ENCODE results near the gene ALKBH5. TPM values are rescaled to one million over a fixed set of nuclear protein-coding genes. Genes with fewer than 3 reads are reported as not detected.

The ALKBH5 gene
- total RNA-seq, 1 experiment from 2014 or later = 119 TPM

DNA sequence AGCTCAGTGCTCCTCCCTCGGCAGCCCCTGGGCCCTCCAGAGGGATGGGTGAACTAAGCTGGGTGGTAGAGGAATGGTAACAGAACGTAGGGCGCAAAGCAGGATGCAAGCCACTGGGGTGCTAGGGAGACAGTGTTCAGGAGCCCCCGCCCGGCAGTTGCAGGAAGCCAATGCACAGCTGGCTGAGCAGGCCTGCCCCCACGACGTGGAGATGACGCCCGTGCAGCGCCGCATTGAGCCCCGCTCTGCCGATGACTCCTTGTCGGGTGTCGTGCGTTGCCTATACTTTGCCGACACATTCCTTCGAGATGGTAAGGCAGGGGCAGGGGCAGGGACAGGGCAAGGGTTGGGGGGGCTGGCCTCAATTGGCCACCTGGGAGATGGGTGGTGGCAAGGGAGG, 54.7 kb downstream of the ALKBH5 start:
- Histone ChIP-seq H3K36me3 (ENCODE audit: insufficient read depth, low read length, poor library complexity, severe bottlenecking) (peaks cover 12% of the 10 kb centered on the region), H3K4me3 (ENCODE audit: low read depth, low read length, poor library complexity, severe bottlenecking) (no peak overlapping the region), H3K27ac (ENCODE audit: low read depth, low read length, poor library complexity, severe bottlenecking) (no peak overlapping the region), H3K27me3 (replicated peaks; ENCODE audit: insufficient read depth, low read depth, low read length, poor library complexity) (no peaks in the 10 kb centered on the region), H3K4me1 (ENCODE audit: insufficient read depth, low read length, poor library complexity, severe bottlenecking) (no peaks in the 10 kb centered on the region), H3K9me3 (ENCODE audit: low read depth, low read length, poor library complexity, severe bottlenecking) (no peaks in the 10 kb centered on the region)
- CTCF ChIA-PET = no interaction called here
- TF ChIP-seq, protein P1, sequence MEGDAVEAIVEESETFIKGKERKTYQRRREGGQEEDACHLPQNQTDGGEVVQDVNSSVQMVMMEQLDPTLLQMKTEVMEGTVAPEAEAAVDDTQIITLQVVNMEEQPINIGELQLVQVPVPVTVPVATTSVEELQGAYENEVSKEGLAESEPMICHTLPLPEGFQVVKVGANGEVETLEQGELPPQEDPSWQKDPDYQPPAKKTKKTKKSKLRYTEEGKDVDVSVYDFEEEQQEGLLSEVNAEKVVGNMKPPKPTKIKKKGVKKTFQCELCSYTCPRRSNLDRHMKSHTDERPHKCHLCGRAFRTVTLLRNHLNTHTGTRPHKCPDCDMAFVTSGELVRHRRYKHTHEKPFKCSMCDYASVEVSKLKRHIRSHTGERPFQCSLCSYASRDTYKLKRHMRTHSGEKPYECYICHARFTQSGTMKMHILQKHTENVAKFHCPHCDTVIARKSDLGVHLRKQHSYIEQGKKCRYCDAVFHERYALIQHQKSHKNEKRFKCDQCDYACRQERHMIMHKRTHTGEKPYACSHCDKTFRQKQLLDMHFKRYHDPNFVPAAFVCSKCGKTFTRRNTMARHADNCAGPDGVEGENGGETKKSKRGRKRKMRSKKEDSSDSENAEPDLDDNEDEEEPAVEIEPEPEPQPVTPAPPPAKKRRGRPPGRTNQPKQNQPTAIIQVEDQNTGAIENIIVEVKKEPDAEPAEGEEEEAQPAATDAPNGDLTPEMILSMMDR (conservative IDR thresholded peaks at IDR 0.05; ENCODE audit: low read depth, low read length) = no peak
- TF ChIP-seq EZH2 (IDR thresholded peaks at IDR 0.05; ENCODE audit: borderline replicate concordance, low read depth, low read length, poor library complexity, severe bottlenecking) = no peak
- POLR2A ChIA-PET (ENCODE audit: low non-redundant PET) = interaction anchor here (0.6 kb wide), 1 partner anchor 123 kb away, joined by 3 read pairs; no protein-coding TSS in a partner anchor
- intact Hi-C loops (cut with micrococcal nuclease; ENCODE audit: unreplicated experiment) = no loop called here
- no TSS peak for BruUV-seq (replicated peaks)
- DNase-seq (ENCODE audit: low spot score) = no peak

DNA sequence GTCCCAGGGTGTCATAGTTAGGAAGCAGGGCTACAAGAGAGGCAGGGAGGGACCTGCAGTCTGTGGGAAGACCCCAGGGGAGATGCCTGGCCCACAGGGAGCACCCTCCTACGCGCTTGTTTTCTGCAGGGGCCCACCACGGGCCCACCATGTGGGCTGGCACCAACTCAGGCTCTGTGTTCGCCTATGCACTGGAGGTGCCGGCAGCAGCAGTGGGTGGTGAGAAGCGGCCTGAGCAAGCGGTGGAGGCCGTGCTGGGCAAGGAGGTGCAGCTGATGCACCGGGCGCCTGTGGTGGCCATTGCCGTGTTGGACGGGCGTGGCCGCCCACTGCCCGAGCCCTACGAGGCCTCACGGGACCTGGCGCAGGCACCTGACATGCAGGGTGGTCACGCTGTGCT, 56.8 kb downstream of the ALKBH5 start:
- intact Hi-C loops (cut with micrococcal nuclease; ENCODE audit: unreplicated experiment) = no loop called here
- TF ChIP-seq, protein P1 (conservative IDR thresholded peaks at IDR 0.05; ENCODE audit: low read depth, low read length) = no peak
- TF ChIP-seq EZH2 (IDR thresholded peaks at IDR 0.05; ENCODE audit: borderline replicate concordance, low read depth, low read length, poor library complexity, severe bottlenecking) = no peak
- Histone ChIP-seq H3K36me3 (ENCODE audit: insufficient read depth, low read length, poor library complexity, severe bottlenecking) (peaks cover 9% of the 10 kb centered on the region), H3K27ac (ENCODE audit: low read depth, low read length, poor library complexity, severe bottlenecking) (no peak overlapping the region), H3K4me1 (ENCODE audit: insufficient read depth, low read length, poor library complexity, severe bottlenecking) (no peaks in the 10 kb centered on the region), H3K4me3 (ENCODE audit: low read depth, low read length, poor library complexity, severe bottlenecking) (no peak overlapping the region), H3K27me3 (replicated peaks; ENCODE audit: insufficient read depth, low read depth, low read length, poor library complexity) (no peaks in the 10 kb centered on the region), H3K9me3 (ENCODE audit: low read depth, low read length, poor library complexity, severe bottlenecking) (no peaks in the 10 kb centered on the region)
- ChIA-PET CTCF (no interaction called here), POLR2A (ENCODE audit: low non-redundant PET) (no interaction called here)
- DNase-seq (ENCODE audit: low spot score) = no peak
- BruUV-seq (replicated peaks) = no TSS peak

DNA sequence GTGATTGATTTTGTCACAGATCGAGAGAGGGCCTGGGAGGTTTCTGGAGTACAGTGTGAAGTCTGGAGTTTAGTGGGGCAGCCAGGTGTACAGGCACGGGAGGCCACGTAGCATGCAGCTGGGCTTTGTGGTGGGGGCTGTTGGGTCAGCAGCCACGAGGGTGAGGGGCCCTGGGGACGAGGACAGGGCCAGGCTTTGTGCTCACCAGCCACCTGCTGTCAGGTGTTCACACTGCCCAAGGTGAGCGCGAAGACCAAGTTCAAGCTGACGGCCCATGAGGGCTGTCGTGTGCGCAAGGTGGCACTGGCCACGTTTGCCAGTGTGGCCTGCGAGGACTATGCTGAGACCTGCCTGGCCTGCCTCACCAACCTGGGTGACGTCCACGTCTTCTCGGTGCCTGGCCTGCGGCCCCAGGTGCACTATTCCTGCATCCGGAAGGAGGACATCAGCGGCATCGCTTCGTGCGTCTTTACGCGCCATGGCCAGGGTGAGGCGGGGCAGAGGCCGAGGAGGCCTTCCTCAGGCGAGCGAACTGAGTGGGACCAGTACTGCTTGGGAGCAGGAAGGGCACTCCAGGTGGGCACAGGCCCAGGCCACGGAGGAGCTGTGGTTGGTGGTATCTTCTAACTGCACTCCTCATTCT, 57.7 kb downstream of the ALKBH5 start:
- Histone ChIP-seq H3K27ac (ENCODE audit: low read depth, low read length, poor library complexity, severe bottlenecking) (no peak overlapping the region), H3K36me3 (ENCODE audit: insufficient read depth, low read length, poor library complexity, severe bottlenecking) (peaks cover 16% of the 10 kb centered on the region), H3K4me1 (ENCODE audit: insufficient read depth, low read length, poor library complexity, severe bottlenecking) (no peaks in the 10 kb centered on the region), H3K9me3 (ENCODE audit: low read depth, low read length, poor library complexity, severe bottlenecking) (no peaks in the 10 kb centered on the region), H3K4me3 (ENCODE audit: low read depth, low read length, poor library complexity, severe bottlenecking) (no peak overlapping the region), H3K27me3 (replicated peaks; ENCODE audit: insufficient read depth, low read depth, low read length, poor library complexity) (no peaks in the 10 kb centered on the region)
- intact Hi-C loops (cut with micrococcal nuclease; ENCODE audit: unreplicated experiment) = no loop called here
- BruUV-seq (replicated peaks) = no TSS peak
- TF ChIP-seq, protein P1 (conservative IDR thresholded peaks at IDR 0.05; ENCODE audit: low read depth, low read length) = no peak
- no peak for TF ChIP-seq EZH2 (IDR thresholded peaks at IDR 0.05; ENCODE audit: borderline replicate concordance, low read depth, low read length, poor library complexity, severe bottlenecking)
- DNase-seq (ENCODE audit: low spot score) = no peak
- CTCF ChIA-PET = no interaction called here
- POLR2A ChIA-PET (ENCODE audit: low non-redundant PET) = no interaction called here

Data from A673 (cell line).